Cardiac muscle cell (in vitro differentiated cells and primary cell): ENCODE data around the gene ANKRD6. TPM values are rescaled to one million over a fixed set of nuclear protein-coding genes. Genes with fewer than 3 reads are reported as not detected.

ENCODE experiments used
- DNase-seq, 2 donors: peaks; one replicate each; pipeline versions ENCODE4 v3.0.0 to v3.0.0-alpha.2; 2010 to 2017; ENCODE audit warnings: low read depth in 1 of 2, low spot score in 1 of 2
- H3K27ac ChIP-seq: fragments of 200-600 bp; sonication (generic); 2 replicates; pipeline ENCODE4 v1.5.1; 2016
- H3K27me3 ChIP-seq: fragments of 200-600 bp; sonication (generic); 2 replicates; pipeline ENCODE4 v1.6.0; 2016; ENCODE audit warnings: control low read depth
- H3K36me3 ChIP-seq: fragments of 200-600 bp; sonication (generic); 2 replicates; pipeline ENCODE4 v1.5.1; 2016; ENCODE audit warnings: control low read depth
- H3K4me1 ChIP-seq: fragments of 200-600 bp; sonication (generic); 2 replicates; pipeline ENCODE4 v1.8.1; 2017; ENCODE audit warnings: low read depth, mild to moderate bottlenecking, mixed run types
- H3K4me3 ChIP-seq: fragments of 200-600 bp; sonication (generic); 2 replicates; pipeline ENCODE4 v1.5.1; 2016; ENCODE audit warnings: mild to moderate bottlenecking
- H3K9me3 ChIP-seq: fragments of 200-600 bp; sonication (generic); 2 replicates; pipeline ENCODE4 v1.5.1; 2017; ENCODE audit warnings: low read depth, mild to moderate bottlenecking, control low read depth
- CTCF ChIP-seq: IDR thresholded peaks from 2 replicates; pipeline ENCODE4 v1.5.1; 2012; ENCODE audit warnings: low read depth, mild to moderate bottlenecking, low read length
- polyA plus RNA-seq: library from polyadenylated mRNA; unstranded; fragments of >200 nt; fragmentation: Nextera tagmentation; extraction: Ambion mirVana; gene quantifications from 2 replicates; pipeline ENCODE4 v1.2.1, GENCODE V29; 2016
- total RNA-seq: library from RNA; depleted of rRNA; stranded (reverse); fragments of >200 nt; gene quantifications from 2 replicates; pipeline ENCODE4 v1.2.3, GENCODE V29; 2016

Gene ANKRD6
- total and polyA plus RNA-seq, 2 experiments from 2014 or later, result 10.3 to 21.5 TPM

- no peak overlapping the region for H3K4me3 ChIP-seq
- H3K27me3 ChIP-seq, result no peaks in the 10 kb centered on the region
- no peak overlapping the region for H3K27ac ChIP-seq
- H3K9me3 ChIP-seq, result no peaks in the 10 kb centered on the region
- no peak for TF ChIP-seq CTCF
- H3K36me3 ChIP-seq, result no peaks in the 10 kb centered on the region
- no peak for DNase-seq
- no peaks in the 10 kb centered on the region for H3K4me1 ChIP-seq
These were observed 74.0 kb downstream of the ANKRD6 start for GRCh38 chr6:89506716-89507617.

- Histone ChIP-seq H3K9me3 (no peaks in the 10 kb centered on the region), H3K4me1 (no peaks in the 10 kb centered on the region), H3K4me3 (no peak overlapping the region), H3K27me3 (no peaks in the 10 kb centered on the region), H3K36me3 (no peaks in the 10 kb centered on the region), H3K27ac (no peak overlapping the region)
- peak in 1 of 2 donors; percentile 32 for DNase-seq
- no peak for TF ChIP-seq CTCF
These were observed 76.0 kb downstream of the ANKRD6 start for GRCh38 chr6:89508755-89509563.

GRCh38 chr6:89509777-89510281 lies 76.9 kb downstream of the ANKRD6 start:
- no peaks in the 10 kb centered on the region for H3K9me3 ChIP-seq
- peak; percentile 7 to 12 for DNase-seq
- no peaks in the 10 kb centered on the region for H3K27me3 ChIP-seq
- H3K4me3 ChIP-seq, result no peak overlapping the region
- H3K27ac ChIP-seq, result no peak overlapping the region
- no peaks in the 10 kb centered on the region for H3K36me3 ChIP-seq
- H3K4me1 ChIP-seq, result no peaks in the 10 kb centered on the region
- TF ChIP-seq CTCF, result no peak

- Histone ChIP-seq H3K4me1 (no peaks in the 10 kb centered on the region), H3K27ac (no peak overlapping the region), H3K9me3 (no peaks in the 10 kb centered on the region), H3K27me3 (no peaks in the 10 kb centered on the region), H3K4me3 (no peak overlapping the region), H3K36me3 (no peaks in the 10 kb centered on the region)
- no peak for DNase-seq
- no peak for TF ChIP-seq CTCF
These were observed 77.4 kb downstream of the ANKRD6 start for GRCh38 chr6:89510393-89510792.

GRCh38 chr6:89518352-89519055 lies 85.6 kb downstream of the ANKRD6 start:
- Histone ChIP-seq H3K4me1 (peaks cover 14% of the 10 kb centered on the region), H3K4me3 (no peak overlapping the region)
- TF ChIP-seq CTCF, result no peak

More at GRCh38 chr6:89518352-89519055, 85.6 kb downstream of the ANKRD6 start:
- H3K9me3 ChIP-seq, result no peaks in the 10 kb centered on the region
- H3K27ac ChIP-seq, result no peak overlapping the region
- no peak for DNase-seq
- no peaks in the 10 kb centered on the region for H3K27me3 ChIP-seq
- no peaks in the 10 kb centered on the region for H3K36me3 ChIP-seq
